Stimulated activated CD4-positive, alpha-beta T cell treated with anti-CD3 and anti-CD28 coated beads, Interleukin-12 subunit alpha, Interleukin-12 subunit beta, amount 100 ng/mL, for 24 hours (primary cell): ENCODE data around the gene PLCB1.

Experiments
- DNase-seq, 2 experiments: peaks; one replicate each; pipeline ENCODE4 v3.0.0-alpha.2; 2020; ENCODE audit warnings: low read depth in 2 of 2

PLCB1 gene

GRCh38 chr20:8246153-8246552 is 114.1 kb downstream of the PLCB1 start:
- DNase-seq: no peak

- DNase-seq: no peak
Observed at GRCh38 chr20:8246716-8247115, 114.7 kb downstream of the PLCB1 start.

- no peak for DNase-seq
Observed at GRCh38 chr20:8248051-8248450, 116.0 kb downstream of the PLCB1 start.

DNA sequence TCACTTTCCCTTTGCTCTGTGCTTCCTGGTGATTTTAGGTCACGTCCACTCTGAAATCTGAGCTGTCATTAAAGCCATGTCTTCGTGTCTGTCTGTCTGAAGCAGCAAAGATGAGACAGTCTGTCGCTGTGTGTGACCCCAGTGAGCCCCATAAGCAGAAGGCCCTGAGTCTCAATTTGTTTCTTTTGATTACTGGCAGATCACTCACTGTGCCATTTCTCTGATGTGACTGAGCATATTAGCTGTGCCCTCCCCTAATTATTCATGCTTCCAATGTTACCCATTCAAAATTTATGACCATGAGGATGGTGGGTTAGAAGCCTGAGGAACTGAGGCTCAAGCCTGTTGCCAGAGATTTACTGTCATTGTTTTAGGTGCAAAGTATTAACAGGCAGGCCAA is 117.6 kb downstream of the PLCB1 start:
- DNase-seq: no peak

GRCh38 chr20:8250539-8251200 is 118.6 kb downstream of the PLCB1 start:
- DNase-seq: no peak

- DNase-seq: no peak
Observed at GRCh38 chr20:8251201-8251575, 119.1 kb downstream of the PLCB1 start.

DNA sequence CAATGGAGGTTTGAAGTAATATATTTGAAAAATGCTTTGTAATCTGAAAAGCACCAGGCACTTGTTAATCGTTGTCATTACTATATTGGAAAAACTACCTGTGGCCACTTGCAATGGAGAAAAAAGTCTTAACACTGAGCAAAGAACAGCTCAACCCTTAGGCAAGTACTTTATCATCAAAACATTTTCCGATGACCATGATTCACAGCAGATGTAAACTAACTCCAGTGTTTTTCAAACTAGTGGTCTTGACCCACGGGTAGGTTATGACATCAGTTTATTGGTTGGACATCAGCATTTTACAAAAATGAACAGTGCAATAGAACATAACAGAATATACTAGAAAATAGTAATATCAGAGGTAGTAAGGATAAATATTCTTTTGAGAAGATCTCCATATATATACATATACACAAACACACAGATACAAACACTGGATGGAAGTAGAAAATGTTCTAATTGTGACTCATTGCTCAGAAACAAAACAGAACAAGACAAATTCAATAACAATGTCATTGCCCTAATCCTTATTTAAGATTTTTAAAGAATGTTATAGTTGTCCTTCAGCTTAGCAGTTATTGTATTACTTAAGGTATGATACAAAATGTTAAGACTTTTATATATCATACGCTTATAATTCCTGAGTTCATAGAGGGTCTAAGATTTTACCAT is 123.0 kb downstream of the PLCB1 start:
- DNase-seq: no peak

GRCh38 chr20:8255945-8256632 is 124.0 kb downstream of the PLCB1 start:
- no peak for DNase-seq

DNA sequence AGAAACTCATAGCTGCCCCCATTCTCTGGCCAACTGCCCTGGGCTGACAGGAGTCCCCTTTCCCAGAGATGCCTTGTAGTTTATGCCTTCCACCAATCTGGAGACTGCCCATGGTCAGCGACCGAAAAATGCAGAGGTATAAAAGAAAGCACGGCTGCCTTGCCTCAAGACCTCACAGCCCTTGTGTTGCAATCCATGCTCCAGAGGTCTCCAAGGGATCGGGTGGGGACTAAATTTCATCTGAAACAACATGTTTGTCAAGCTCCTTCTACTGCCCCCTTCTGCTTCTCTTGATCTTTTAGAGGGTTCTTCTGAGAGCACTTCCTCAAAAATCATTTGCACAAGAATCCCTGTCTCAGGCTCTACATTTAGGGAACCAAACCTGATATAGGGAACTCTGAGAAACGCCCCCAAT is 128.8 kb downstream of the PLCB1 start:
- DNase-seq: no peak

GRCh38 chr20:8262721-8263120 is 130.7 kb downstream of the PLCB1 start:
- DNase-seq: no peak

DNA sequence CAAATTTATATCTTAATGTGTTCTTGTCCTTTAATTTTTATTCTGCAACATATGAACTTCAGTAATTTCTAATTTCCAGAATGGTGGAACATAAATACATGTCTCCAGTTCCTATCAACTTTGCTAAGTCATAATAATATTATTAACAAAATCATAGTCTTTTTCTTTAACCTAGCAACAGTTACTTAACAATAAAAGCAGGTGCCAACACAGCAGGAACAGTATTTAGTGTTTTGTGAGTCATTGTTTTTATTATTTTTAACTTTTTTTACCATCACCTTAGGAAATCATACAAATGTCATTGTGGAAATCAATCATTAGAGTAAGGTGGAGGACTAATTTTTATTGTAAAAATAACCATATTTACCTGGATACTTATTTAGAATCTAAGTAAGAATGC is 133.5 kb downstream of the PLCB1 start:
- DNase-seq: no peak

DNA sequence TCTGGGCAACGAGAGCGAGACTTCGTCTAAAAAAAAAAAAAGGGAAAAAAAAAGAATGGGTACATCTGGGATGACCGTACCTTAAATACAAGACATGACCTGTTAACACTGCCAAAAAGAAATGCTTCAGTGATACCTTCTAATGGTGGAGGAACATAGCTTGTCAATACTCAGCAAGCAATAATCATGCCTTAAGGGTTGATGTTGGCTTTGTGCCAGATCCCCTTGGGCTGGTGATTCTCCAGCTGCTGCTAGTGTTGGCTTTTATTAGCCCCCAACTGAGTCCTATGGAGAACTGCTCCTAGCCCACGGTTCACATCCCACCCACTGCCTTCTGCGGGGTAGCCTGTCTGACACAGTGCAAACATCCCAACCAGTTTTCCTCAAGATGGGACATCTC is 134.9 kb downstream of the PLCB1 start:
- no peak for DNase-seq

DNA sequence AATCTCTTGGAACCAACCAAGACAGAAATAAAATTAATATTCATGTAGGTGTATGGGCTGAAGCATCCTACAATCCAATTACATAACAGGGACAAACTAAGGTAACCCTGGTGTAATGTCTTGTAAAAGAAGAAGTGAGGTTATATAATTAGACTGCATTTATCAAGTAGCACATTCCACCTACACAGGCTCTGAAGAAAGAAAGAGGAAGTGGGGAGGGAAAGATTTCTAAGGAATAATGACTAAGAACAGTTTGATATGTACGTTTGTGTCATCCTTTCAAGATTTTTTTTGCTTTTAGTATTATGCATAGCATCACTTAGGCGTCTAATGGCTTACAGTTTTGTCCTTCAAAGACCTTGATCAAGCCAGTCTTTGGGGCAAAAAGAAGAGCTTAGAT is 139.7 kb downstream of the PLCB1 start:
- DNase-seq: no peak

GRCh38 chr20:8272766-8273165 is 140.7 kb downstream of the PLCB1 start:
- DNase-seq: no peak

GRCh38 chr20:8284902-8285301 is 152.8 kb downstream of the PLCB1 start:
- no peak for DNase-seq

DNA sequence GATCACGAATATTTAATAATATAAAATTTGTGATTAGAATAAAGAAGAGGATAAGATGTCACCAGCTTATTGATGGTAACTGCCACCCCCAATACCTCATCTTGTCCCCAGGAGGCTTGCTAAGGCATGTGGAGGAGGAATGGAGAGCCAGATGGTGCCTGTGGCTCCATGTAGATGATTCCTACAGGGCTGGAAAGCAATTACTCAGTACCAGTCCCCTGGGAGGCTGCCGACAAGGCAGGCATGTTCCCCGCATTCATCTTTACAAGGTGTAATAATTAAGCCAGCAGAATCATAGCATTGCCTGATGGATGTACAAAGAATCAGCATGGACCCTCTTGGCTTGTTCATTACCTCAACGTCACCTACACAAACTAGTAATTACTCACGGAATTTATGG is 155.3 kb downstream of the PLCB1 start:
- no peak for DNase-seq

GRCh38 chr20:8291200-8291599 is 159.1 kb downstream of the PLCB1 start:
- no peak for DNase-seq

DNA sequence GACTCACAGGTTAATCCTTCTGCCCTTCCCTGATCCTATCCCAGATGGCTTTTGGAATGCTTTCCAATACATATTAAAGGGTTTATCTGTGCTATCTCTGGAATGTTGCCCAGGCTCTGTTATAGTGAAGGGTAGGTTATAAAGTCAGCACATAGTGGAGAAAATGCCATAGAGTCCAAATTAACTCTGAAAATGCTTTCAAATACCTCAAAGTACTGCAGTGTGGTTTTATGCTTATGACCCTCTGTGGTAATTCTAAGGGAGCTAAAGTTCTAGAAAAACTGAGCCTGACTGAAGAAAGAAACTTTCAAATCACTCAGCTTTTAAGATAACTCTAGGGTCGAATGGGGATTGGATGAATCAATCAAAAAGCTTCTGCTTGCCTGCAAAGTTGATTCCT is 159.8 kb downstream of the PLCB1 start:
- no peak for DNase-seq

DNA sequence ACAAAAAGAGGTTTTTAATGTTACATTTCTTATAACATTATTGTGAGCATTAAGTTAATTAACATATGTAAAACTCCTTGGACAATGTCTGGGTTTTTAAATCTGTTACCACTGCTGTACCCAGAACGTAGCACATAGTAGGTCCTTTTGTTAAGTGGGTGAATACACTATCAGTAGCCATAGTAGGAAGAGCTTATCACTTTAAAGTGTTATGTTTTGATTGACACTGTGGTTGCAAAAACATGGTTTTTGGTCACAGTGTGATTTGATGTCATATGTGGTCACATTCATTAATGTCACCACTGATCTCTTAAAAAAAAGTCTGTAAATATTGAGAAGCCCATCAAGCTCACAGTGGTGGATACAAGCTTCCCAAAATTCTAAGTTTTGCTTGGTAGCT is 160.7 kb downstream of the PLCB1 start:
- DNase-seq: no peak

DNA sequence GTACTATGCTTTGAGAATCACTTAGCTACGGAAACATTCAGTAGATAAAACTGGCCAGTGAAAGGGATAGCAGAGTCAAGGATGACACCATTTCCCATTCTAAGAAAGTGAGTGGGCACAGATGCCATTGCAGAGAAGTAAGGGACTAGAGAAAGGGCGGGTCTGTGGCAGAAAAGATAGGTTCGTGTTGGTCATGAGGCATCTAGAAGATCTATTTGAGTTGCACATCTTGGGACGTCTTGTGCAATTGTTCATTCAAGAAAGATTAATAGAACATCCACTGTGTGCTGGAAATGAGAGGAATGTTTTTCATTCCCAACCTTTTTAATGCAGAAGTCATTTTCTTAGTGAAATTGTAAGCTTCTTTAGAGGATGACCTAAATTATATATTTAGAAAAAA is 161.7 kb downstream of the PLCB1 start:
- no peak for DNase-seq

- no peak for DNase-seq
Observed at GRCh38 chr20:8296536-8296935, 164.5 kb downstream of the PLCB1 start.

DNA sequence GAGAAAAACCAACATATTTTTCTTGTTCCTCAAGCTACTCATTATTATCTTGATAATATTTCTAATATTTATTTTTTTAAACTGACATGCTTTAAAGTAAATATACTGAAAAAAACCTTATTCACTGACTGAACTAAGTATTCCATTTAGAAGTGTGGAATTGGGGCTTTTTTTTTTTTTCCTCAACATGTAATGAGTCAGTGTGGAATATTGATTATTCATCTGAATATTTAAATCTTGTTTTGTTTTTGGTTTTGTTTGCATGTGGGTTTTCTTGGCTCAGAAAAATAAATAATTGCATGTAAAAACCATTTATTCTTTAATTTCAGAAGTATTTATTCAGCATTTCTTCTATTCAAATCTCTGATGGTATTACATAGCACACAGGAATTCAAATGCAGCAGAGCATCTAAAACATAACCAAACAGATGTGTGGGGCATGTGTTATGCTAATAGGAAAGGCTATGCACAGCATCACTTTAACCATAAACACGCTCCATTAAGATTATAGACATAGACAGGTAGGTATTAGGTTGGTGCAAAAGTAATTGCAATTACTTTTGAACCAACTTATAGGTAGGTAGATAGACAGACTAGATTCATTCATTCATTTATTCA is 166.5 kb downstream of the PLCB1 start:
- DNase-seq: no peak

- no peak for DNase-seq
Observed at GRCh38 chr20:8299921-8300320, 167.9 kb downstream of the PLCB1 start.
